PFSK-1 (cell line): ENCODE data around the gene PXDN.

Source experiments
- FOXP2 ChIP-seq: optimal IDR thresholded peaks from 2 replicates; pipeline ENCODE3; 2011; ENCODE audit warnings: borderline replicate concordance, control low read depth, inconsistent platforms; ENCODE audit not compliant: insufficient read depth; ENCODE audit errors: extremely low read length, extremely low read depth
- POLR2AphosphoS5 ChIP-seq: IDR thresholded peaks from 2 replicates; pipeline ENCODE4 v1.6.1; 2012; ENCODE audit warnings: low read depth, mild to moderate bottlenecking, control low read depth, low read length, moderate library complexity
- SIN3A ChIP-seq: IDR thresholded peaks from 2 replicates; pipeline ENCODE4 v1.6.1; 2012; ENCODE audit warnings: mild to moderate bottlenecking, low read length, moderate library complexity, borderline replicate concordance; ENCODE audit not compliant: insufficient read depth
- TAF1 ChIP-seq: IDR thresholded peaks from 2 replicates; pipeline ENCODE4 v1.6.1; 2012; ENCODE audit warnings: low read length, control low read depth, borderline replicate concordance; ENCODE audit not compliant: insufficient read depth
- TF ChIP-seq, protein P1 (sequence below), 2 experiments: IDR thresholded peaks; 2 replicates each; pipeline versions ENCODE4 v1.6.1 to v1.8.0; 2011 to 2012; ENCODE audit warnings: low read depth in 2 of 2, low read length in 2 of 2, control low read depth in 1 of 2, inconsistent platforms in 1 of 2, mild to moderate bottlenecking in 1 of 2, moderate library complexity in 1 of 2; ENCODE audit not compliant: insufficient read depth in 1 of 2

PXDN gene

DNA sequence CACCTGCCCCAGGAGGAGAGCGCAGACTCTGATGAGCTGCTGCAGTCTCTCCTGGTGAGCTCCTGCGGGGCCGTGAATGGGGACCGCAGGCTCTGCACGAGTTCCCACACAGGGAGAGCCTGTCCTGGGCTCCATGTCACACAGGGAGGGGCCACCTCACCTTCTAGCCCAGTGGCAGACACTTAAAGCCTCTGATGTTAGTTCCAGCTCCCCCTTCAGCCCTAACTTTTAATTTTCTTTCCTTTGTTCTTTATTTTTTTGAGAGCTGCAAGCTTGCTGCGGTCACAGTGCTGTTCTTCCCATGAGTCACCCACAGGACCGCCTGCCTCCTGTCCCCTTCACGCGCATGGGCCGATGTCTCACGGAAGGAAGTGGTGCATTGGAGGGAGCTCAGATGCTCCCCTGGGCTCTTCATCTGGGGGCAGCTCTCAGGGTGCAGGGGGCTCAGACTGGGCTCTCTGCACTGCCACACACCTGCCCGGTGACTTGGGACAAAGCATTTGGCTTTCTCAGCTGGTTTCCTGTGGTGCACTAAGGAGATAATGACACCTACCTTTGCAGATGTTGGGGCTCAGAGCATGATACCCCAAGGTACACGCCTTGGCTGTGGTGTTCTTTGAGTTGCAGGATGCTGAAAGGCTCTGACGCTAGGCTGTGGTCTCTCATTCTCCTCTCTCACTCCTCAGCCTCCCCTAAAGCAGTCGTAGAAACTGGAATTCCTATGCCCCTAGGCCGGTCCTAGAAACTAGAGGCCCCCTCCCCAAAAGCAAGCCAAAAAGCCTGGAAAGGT, 37.2 kb upstream of the PXDN start:
- no peak for TF ChIP-seq FOXP2
- TF ChIP-seq SIN3A = no peak
- TF ChIP-seq POLR2AphosphoS5 = no peak
- TF ChIP-seq, protein P1, sequence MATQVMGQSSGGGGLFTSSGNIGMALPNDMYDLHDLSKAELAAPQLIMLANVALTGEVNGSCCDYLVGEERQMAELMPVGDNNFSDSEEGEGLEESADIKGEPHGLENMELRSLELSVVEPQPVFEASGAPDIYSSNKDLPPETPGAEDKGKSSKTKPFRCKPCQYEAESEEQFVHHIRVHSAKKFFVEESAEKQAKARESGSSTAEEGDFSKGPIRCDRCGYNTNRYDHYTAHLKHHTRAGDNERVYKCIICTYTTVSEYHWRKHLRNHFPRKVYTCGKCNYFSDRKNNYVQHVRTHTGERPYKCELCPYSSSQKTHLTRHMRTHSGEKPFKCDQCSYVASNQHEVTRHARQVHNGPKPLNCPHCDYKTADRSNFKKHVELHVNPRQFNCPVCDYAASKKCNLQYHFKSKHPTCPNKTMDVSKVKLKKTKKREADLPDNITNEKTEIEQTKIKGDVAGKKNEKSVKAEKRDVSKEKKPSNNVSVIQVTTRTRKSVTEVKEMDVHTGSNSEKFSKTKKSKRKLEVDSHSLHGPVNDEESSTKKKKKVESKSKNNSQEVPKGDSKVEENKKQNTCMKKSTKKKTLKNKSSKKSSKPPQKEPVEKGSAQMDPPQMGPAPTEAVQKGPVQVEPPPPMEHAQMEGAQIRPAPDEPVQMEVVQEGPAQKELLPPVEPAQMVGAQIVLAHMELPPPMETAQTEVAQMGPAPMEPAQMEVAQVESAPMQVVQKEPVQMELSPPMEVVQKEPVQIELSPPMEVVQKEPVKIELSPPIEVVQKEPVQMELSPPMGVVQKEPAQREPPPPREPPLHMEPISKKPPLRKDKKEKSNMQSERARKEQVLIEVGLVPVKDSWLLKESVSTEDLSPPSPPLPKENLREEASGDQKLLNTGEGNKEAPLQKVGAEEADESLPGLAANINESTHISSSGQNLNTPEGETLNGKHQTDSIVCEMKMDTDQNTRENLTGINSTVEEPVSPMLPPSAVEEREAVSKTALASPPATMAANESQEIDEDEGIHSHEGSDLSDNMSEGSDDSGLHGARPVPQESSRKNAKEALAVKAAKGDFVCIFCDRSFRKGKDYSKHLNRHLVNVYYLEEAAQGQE (IDR thresholded peaks at IDR 0.05; ENCODE audit: insufficient read depth in 1 of 2, low read depth in 2 of 2, low read length in 2 of 2) = no peak
- no peak for TF ChIP-seq TAF1

DNA sequence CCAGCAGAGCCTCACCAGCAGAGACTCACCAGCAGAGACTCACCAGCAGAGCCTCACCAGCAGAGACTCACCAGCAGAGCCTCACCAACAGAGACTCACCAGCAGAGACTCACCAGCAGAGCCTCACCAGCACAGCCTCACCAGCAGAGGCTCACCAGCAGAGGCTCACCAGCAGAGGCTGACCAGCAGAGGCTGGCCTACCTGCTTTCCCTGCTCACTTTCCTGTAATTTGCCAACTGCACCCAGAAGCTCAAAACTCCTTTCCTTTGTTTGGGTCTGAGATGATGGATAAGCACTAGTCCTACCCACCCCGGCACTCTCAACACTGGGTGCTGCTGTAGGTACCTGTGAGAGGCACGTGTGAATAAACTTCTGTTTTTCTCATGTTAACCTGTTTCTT, 36.4 kb upstream of the PXDN start:
- TF ChIP-seq, protein P1 (IDR thresholded peaks at IDR 0.05; ENCODE audit: insufficient read depth in 1 of 2, low read depth in 2 of 2, low read length in 2 of 2) = no peak
- no peak for TF ChIP-seq FOXP2
- no peak for TF ChIP-seq SIN3A
- TF ChIP-seq TAF1 = no peak
- no peak for TF ChIP-seq POLR2AphosphoS5

- no peak for TF ChIP-seq TAF1
- no peak for TF ChIP-seq SIN3A
- TF ChIP-seq POLR2AphosphoS5 = no peak
- TF ChIP-seq FOXP2 = no peak
- TF ChIP-seq, protein P1 (IDR thresholded peaks at IDR 0.05; ENCODE audit: insufficient read depth in 1 of 2, low read depth in 2 of 2, low read length in 2 of 2) = no peak
Measured at GRCh38 chr2:1778566-1778965, 34.3 kb upstream of the PXDN start.

DNA sequence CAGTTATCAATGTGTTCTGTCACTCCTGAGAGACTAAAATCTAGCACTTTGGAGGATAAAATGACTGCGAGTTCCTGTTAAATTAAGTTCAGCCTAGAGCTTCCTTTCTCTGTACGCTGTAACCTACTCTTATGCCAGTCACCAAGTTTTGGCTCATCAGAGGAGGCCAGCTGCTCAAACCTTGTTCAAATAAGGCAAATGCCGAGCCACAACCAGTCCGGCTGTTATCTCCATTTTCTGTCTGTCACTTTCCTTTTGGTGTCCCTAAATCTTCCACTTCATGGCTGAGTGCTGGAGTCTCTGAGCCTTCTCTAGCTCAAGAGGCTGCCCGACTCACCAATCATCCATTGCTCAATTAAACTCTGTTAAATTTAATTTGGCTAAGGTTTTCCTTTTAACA, 33.5 kb upstream of the PXDN start:
- TF ChIP-seq POLR2AphosphoS5 (no peak), FOXP2 (no peak), TAF1 (no peak), SIN3A (no peak)
- TF ChIP-seq, protein P1 (IDR thresholded peaks at IDR 0.05; ENCODE audit: insufficient read depth in 1 of 2, low read depth in 2 of 2, low read length in 2 of 2) = no peak

DNA sequence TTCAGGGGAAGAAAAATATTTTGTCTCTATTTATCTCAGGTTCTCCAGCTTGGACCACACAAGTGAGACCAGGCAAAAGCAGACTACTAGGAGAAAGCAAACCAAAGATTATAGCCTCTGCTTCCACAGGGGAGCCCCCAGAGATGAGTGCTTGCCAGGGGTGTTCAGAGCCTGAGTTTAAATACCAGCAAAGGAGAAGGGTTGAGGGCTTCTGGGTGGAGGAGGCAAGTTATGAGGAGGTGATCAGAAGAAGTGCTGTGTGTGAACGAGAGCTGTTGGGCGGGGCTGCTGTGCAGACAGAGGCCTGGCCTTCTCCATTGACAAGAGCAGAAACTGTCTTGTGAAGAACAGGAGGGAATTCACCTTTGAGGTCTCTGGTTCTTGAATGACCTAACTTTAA, 32.8 kb upstream of the PXDN start:
- TF ChIP-seq POLR2AphosphoS5 = no peak
- TF ChIP-seq, protein P1 (IDR thresholded peaks at IDR 0.05; ENCODE audit: insufficient read depth in 1 of 2, low read depth in 2 of 2, low read length in 2 of 2) = no peak
- TF ChIP-seq TAF1 = no peak
- no peak for TF ChIP-seq FOXP2
- TF ChIP-seq SIN3A = no peak
